ENCODE results near the gene SMIM35.

SMIM35 gene

DNA sequence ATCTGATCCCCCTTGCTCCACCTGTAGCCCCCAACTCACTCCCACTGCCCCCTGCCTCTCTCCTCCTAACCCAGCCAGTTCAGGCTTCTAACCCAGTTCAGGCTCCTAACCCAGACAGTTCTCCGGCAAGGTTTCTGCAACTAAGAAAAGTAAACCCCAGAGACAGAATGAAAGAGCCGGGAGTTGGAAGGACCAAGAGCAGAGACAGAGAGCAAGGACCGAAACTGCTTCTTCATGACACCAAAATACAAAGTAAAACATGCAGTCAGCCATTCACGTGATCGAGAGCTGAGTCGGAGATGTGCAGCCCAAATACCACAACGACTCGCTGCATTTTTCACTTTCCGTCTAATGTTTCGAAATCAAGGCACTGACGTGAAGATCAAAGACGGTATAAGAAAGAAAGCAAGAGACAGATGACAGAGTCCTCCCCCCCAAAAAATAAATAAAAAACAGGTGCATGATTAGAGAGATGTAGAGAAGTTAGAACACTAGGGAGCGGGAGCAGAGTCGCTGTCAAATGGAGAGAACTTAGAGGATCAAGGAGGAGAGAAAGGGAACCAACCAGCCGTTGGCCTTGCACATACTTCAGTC, 99.7 kb downstream of the SMIM35 start:
- peak overlapping the region; percentile 86 for H3K4me3 ChIP-seq (ENCODE audit: low read length)
- H3K4me1 ChIP-seq (ENCODE audit: control insufficient read depth, low read length): peaks cover 70% of the 10 kb centered on the region
- TF ChIP-seq, protein P1, sequence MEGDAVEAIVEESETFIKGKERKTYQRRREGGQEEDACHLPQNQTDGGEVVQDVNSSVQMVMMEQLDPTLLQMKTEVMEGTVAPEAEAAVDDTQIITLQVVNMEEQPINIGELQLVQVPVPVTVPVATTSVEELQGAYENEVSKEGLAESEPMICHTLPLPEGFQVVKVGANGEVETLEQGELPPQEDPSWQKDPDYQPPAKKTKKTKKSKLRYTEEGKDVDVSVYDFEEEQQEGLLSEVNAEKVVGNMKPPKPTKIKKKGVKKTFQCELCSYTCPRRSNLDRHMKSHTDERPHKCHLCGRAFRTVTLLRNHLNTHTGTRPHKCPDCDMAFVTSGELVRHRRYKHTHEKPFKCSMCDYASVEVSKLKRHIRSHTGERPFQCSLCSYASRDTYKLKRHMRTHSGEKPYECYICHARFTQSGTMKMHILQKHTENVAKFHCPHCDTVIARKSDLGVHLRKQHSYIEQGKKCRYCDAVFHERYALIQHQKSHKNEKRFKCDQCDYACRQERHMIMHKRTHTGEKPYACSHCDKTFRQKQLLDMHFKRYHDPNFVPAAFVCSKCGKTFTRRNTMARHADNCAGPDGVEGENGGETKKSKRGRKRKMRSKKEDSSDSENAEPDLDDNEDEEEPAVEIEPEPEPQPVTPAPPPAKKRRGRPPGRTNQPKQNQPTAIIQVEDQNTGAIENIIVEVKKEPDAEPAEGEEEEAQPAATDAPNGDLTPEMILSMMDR (IDR thresholded peaks at IDR 0.05; ENCODE audit: low read depth, low read length, poor library complexity, severe bottlenecking): no peak
- no peak for TF ChIP-seq EZH2phosphoT487 (IDR thresholded peaks at IDR 0.05; ENCODE audit: borderline replicate concordance, low read length)
- peaks cover 62% of the 10 kb centered on the region for H3K36me3 ChIP-seq (ENCODE audit: control insufficient read depth, low read length)
- no peaks in the 10 kb centered on the region for H3K9me2 ChIP-seq (replicated peaks; ENCODE audit: control insufficient read depth, low read length)
- peak overlapping the region; percentile 76 for H3K27ac ChIP-seq (ENCODE audit: low read depth, low read length)
- peaks cover 3% of the 10 kb centered on the region; the same call in 1 of the 2 replicates for H3F3A ChIP-seq (ENCODE audit: control insufficient read depth, insufficient read depth)
- peaks cover 57% of the 10 kb centered on the region for H3K79me2 ChIP-seq (ENCODE audit: control insufficient read depth, low read length)
- H3K4me2 ChIP-seq (ENCODE audit: low read length): peak overlapping the region; percentile 91
- H3K27me3 ChIP-seq (ENCODE audit: control insufficient read depth, low read length): no peaks in the 10 kb centered on the region
- H3K9me3 ChIP-seq (ENCODE audit: control insufficient read depth, insufficient read depth, low read length): peaks cover 4% of the 10 kb centered on the region; the same call in 1 of the 2 replicates
- no peaks in the 10 kb centered on the region; the same call in 1 of the 2 replicates for H4K20me1 ChIP-seq (ENCODE audit: control insufficient read depth, insufficient read depth, low read depth, low read length)

DNA sequence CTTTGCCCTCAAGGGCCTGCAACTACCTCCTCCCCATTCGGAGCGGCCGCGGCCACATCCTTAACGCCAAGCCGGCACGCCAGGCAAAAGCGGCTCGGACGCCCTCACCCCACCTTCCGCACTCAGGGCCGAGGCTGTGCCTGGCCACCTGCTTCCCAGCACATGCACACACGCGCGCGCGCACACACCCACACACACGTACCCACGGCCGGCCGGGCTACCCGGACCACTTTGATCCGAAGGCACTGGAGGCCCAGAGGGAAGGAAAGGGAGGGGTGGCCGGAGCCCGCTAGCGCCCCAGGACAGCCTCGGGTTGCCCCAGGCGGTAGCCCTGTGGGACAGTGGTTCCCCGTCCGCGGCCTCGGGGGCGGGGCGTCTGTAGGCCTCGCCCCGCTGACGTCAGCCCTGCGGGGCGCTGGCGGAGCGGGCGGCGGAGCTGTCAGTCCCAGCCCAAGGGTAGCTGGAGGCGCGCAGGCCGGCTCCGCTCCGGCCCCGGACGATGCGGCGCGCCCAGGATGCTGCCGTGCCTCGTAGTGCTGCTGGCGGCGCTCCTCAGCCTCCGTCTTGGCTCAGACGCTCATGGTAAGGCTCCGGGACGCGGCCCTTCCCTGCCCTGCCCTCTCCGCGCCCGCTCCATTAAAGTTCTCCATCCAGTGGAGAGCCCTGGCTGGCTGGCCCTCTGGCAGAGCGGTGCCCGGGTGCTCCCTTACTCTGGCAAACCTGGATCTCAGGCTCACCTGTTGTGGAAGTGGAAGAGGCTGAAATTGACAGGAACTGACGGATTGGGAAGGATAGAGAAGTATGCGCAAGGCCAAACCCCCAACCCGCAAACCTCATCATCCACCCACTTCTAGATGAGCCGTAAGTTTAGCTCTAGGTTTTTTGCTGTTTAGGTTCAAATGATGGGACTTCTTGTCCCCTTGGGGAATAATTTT, 100.5 kb downstream of the SMIM35 start, which contains the start of gene IL10RA:
IL10RA (plus strand) TSS at position 442 of the 935 bp plus-strand sequence; CDS start at position 516, 74 bp downstream.
- peak within 1 kb of the TSS; percentile 86 for H3K4me3 ChIP-seq (ENCODE audit: low read length)
- H3K4me2 ChIP-seq (ENCODE audit: low read length): peak within 1 kb of the TSS; percentile 91
- peak within 1 kb of the TSS; percentile 76 for H3K27ac ChIP-seq (ENCODE audit: low read depth, low read length)
- peaks cover 4% of the 10 kb centered on the region; the same call in 1 of the 2 replicates for H3K9me3 ChIP-seq (ENCODE audit: control insufficient read depth, insufficient read depth, low read length)
- no peaks in the 10 kb centered on the region for H3K9me2 ChIP-seq (replicated peaks; ENCODE audit: control insufficient read depth, low read length)
- peaks cover 3% of the 10 kb centered on the region; the same call in 1 of the 2 replicates for H3F3A ChIP-seq (ENCODE audit: control insufficient read depth, insufficient read depth)
- no peaks in the 10 kb centered on the region for H3K27me3 ChIP-seq (ENCODE audit: control insufficient read depth, low read length)
- TF ChIP-seq, protein P1 (IDR thresholded peaks at IDR 0.05; ENCODE audit: low read depth, low read length, poor library complexity, severe bottlenecking): peak; percentile 31
- TF ChIP-seq EZH2phosphoT487 (IDR thresholded peaks at IDR 0.05; ENCODE audit: borderline replicate concordance, low read length): no peak
- H4K20me1 ChIP-seq (ENCODE audit: control insufficient read depth, insufficient read depth, low read depth, low read length): no peaks in the 10 kb centered on the region; the same call in 1 of the 2 replicates
- peaks cover 49% of the 10 kb centered on the region for H3K79me2 ChIP-seq (ENCODE audit: control insufficient read depth, low read length)
- H3K4me1 ChIP-seq (ENCODE audit: control insufficient read depth, low read length): peaks cover 62% of the 10 kb centered on the region
- peaks cover 54% of the 10 kb centered on the region for H3K36me3 ChIP-seq (ENCODE audit: control insufficient read depth, low read length)

DNA sequence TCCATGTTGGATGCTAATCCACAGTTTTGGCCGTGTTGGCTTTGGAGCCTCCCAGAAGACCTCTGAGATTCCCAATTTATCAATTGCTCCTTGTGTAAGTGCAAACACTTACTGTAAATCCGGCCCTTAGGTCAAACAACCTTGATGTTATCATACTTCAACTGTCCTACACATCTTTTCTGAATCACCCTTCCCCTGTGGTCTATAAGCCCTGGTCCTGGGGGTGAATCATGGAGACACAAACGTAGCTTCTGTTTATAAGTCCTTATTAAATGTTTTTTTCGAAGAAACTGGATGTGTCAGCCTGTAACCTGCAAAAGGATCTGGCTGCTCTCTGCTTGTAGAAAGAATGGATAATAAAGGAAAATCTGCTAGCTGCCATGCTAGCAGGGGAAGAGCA, 102.3 kb downstream of the SMIM35 start:
- Histone ChIP-seq H3K4me1 (ENCODE audit: control insufficient read depth, low read length) (peaks cover 58% of the 10 kb centered on the region), H3K36me3 (ENCODE audit: control insufficient read depth, low read length) (peaks cover 36% of the 10 kb centered on the region), H3K79me2 (ENCODE audit: control insufficient read depth, low read length) (peaks cover 38% of the 10 kb centered on the region), H3K27me3 (ENCODE audit: control insufficient read depth, low read length) (no peaks in the 10 kb centered on the region), H4K20me1 (ENCODE audit: control insufficient read depth, insufficient read depth, low read depth, low read length) (no peaks in the 10 kb centered on the region; the same call in 1 of the 2 replicates), H3F3A (ENCODE audit: control insufficient read depth, insufficient read depth) (peaks cover 7% of the 10 kb centered on the region), H3K9me3 (ENCODE audit: control insufficient read depth, insufficient read depth, low read length) (peaks cover 4% of the 10 kb centered on the region; the same call in 1 of the 2 replicates), H3K27ac (ENCODE audit: low read depth, low read length) (no peak overlapping the region), H3K9me2 (replicated peaks; ENCODE audit: control insufficient read depth, low read length) (no peaks in the 10 kb centered on the region), H3K4me3 (ENCODE audit: low read length) (no peak overlapping the region), H3K4me2 (ENCODE audit: low read length) (no peak overlapping the region)
- TF ChIP-seq, protein P1 (IDR thresholded peaks at IDR 0.05; ENCODE audit: low read depth, low read length, poor library complexity, severe bottlenecking): no peak
- no peak for TF ChIP-seq EZH2phosphoT487 (IDR thresholded peaks at IDR 0.05; ENCODE audit: borderline replicate concordance, low read length)

Data from DOHH2 (cell line).